Uterus (tissue), 2 donors: ENCODE data around the gene CCSER1.

Source experiments
- POLR2A ChIP-seq, 2 donors: fragments of 450-650 bp; IDR thresholded peaks; one replicate each; pipeline ENCODE4 v1.6.1; 2016; ENCODE audit warnings: antibody characterized with exemption in 2 of 2, mild to moderate bottlenecking in 1 of 2, moderate library complexity in 1 of 2
- TF ChIP-seq, protein P1 (sequence below), 4 experiments: fragments of 200-600 bp in 2 of 4; fragments of 450-650 bp in 2 of 4; sonication (generic) in 2 of 4; IDR thresholded peaks; one replicate each; pipeline ENCODE4 v1.5.1; 2016 to 2019; ENCODE audit warnings: antibody characterized with exemption in 4 of 4, mild to moderate bottlenecking in 2 of 4, moderate library complexity in 1 of 4

DNA sequence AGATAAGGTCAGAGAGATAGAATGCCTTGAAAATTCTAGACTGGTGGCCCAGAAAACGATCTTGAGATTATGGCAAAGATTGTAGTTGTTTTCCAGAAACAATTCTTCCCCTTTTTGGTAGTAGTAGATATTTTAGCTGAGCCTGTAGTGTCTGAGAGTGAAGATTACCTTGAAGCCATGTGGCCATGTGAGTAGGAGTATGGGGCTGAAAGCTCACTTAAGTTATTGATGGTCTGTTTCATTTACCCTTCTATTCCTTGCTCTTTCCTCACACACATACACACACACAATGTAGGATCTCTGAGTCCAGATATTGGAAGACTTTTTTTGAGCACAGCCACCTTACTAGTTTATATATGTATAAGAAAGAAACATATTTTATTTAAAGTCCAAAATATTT, 1234.9 kb downstream of the CCSER1 start:
- TF ChIP-seq, protein P1, sequence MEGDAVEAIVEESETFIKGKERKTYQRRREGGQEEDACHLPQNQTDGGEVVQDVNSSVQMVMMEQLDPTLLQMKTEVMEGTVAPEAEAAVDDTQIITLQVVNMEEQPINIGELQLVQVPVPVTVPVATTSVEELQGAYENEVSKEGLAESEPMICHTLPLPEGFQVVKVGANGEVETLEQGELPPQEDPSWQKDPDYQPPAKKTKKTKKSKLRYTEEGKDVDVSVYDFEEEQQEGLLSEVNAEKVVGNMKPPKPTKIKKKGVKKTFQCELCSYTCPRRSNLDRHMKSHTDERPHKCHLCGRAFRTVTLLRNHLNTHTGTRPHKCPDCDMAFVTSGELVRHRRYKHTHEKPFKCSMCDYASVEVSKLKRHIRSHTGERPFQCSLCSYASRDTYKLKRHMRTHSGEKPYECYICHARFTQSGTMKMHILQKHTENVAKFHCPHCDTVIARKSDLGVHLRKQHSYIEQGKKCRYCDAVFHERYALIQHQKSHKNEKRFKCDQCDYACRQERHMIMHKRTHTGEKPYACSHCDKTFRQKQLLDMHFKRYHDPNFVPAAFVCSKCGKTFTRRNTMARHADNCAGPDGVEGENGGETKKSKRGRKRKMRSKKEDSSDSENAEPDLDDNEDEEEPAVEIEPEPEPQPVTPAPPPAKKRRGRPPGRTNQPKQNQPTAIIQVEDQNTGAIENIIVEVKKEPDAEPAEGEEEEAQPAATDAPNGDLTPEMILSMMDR (IDR thresholded peaks at IDR 0.05) = no peak
- TF ChIP-seq POLR2A (IDR thresholded peaks at IDR 0.05) = no peak
